ENCODE measurements around the gene KRTAP2-3. TPM values are rescaled to one million over a fixed set of nuclear protein-coding genes. Genes with fewer than 3 reads are reported as not detected.

Gene KRTAP2-3
- total and polyA plus RNA-seq, 2 of the 4 experiments (the other 2 are of a cell fraction), result 1.4 to 35.2 TPM

DNA sequence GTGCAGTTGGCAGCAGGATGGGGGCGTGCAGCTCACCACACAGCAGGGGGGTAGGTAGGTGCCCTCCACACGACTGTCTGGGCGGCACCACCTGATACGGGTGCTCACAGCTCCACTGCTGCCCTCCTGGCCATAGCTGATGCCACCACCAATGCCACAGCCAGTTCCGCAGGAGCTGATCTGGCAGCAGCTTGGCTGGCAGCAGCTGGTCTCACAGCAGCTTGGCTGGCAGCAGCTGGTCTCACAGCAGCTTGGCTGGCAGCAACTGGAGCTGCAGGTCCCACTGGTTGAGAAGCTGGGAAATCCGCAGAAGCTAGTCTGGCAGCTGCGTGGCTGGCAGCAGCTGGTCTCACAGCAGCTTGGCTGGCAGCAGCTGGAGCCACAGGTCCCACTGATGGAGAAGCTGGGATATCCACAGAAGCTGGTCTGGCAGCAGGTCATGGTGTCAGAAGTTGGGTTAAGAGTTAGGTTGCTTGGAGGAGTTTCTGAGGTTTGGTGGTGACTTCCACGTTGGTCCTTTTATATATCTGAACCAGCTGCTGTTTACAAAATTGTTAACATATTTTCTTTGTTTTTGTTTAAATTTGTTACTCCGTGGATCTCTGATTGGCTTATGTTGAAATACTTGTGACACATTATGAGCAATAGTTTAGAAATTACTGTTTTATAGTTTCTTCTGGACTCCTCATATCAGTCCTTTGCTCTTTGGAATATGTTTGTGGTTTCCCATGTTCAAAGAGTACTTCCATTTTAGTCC, 33.0 kb downstream of the KRTAP2-3 start, which contains the start of gene KRTAP1-5:
Gene KRTAP1-5 (minus strand): TSS at position 494 of the 757 bp plus-strand sequence. CDS start 53 bp downstream, at position 441.
- H2BK120ac ChIP-seq (ENCODE audit: low read depth, low read length), result peak within 1 kb of the TSS; percentile 60
- H3K56ac ChIP-seq (ENCODE audit: extremely low read depth, insufficient read depth, low read length), result no peak within 1 kb of the TSS
- peak within 1 kb of the TSS; percentile 89 for H4K91ac ChIP-seq (ENCODE audit: insufficient read depth, low read depth, low read length)
- no peak within 1 kb of the TSS for H3K4me3 ChIP-seq (ENCODE audit: insufficient read depth, low read depth, low read length)
- no peak within 1 kb of the TSS for H3K23ac ChIP-seq (ENCODE audit: low read depth, low read length)
- no peaks in the 10 kb centered on the region for H3K9me3 ChIP-seq (ENCODE audit: control insufficient read depth, insufficient read depth, low read length)
- no peaks in the 10 kb centered on the region for H3K79me1 ChIP-seq (ENCODE audit: low read depth in 1 of 2, low read length in 2 of 2)
- peak within 1 kb of the TSS; percentile 73 for H3K14ac ChIP-seq (replicated peaks; ENCODE audit: low read depth, low read length)
- peak within 1 kb of the TSS; percentile 93; the same call in 2 of the 3 replicates for H2BK15ac ChIP-seq (ENCODE audit: low read depth, low read length)
- H3K27me3 ChIP-seq (ENCODE audit: control insufficient read depth, insufficient read depth, low read length), result no peaks in the 10 kb centered on the region
- in situ Hi-C loops (cut with MboI; ENCODE audit: low sequenced_read_pairs) (no loop called here), intact Hi-C loops (cut with micrococcal nuclease) (no loop called here), dilution Hi-C loops (cut with HindIII; ENCODE audit: low sequenced_read_pairs, unreplicated experiment) (no loop called here)
- peak within 1 kb of the TSS in 1 of 2 experiments; percentile 74; a peak in 2 of 4 replicates for H4K8ac ChIP-seq (ENCODE audit: low read depth in 2 of 2, low read length in 2 of 2)
- 100% methylated on average over 2 of the region's 9 CpGs; no CpG with 5 or more reads in 1 of the 2 experiments for WGBS, 2 experiments (ENCODE audit: extremely low coverage in 2 of 2, insufficient read length in 1 of 2)
- H3K27ac ChIP-seq (ENCODE audit: insufficient read depth, low read length), result peak within 1 kb of the TSS; percentile 47
- H2AK5ac ChIP-seq (ENCODE audit: low read depth, low read length), result peak within 1 kb of the TSS; percentile 88
- ATAC-seq (ENCODE audit: low read depth) (peak; percentile 93), DNase-seq (peak; percentile 91)
- peak within 1 kb of the TSS; percentile 90 for H2BK5ac ChIP-seq (ENCODE audit: low read depth, low read length, poor library complexity, severe bottlenecking)
- H2AFZ ChIP-seq (replicated peaks; ENCODE audit: low read length, poor library complexity), result peak within 1 kb of the TSS; percentile 40
- H3K9ac ChIP-seq (ENCODE audit: low read depth, low read length), result no peak within 1 kb of the TSS
- H3K36me3 ChIP-seq (ENCODE audit: control insufficient read depth, insufficient read depth, low read length), result no peaks in the 10 kb centered on the region
- H2AK9ac ChIP-seq (replicated peaks; ENCODE audit: low read depth, low read length, poor library complexity), result peak within 1 kb of the TSS; percentile 33
- TSS peak; percentile 94 for BruUV-seq (replicated peaks)
- peak within 1 kb of the TSS; percentile 56; the same call in 1 of the 2 replicates for H4K5ac ChIP-seq (ENCODE audit: low read depth, low read length)
- peak within 1 kb of the TSS; percentile 75 for H3K4ac ChIP-seq (ENCODE audit: low read depth, low read length)
- peak within 1 kb of the TSS; percentile 91 for H3K18ac ChIP-seq (ENCODE audit: low read depth, low read length)
- TF ChIP-seq ELK1 (IDR thresholded peaks at IDR 0.05; ENCODE audit: borderline replicate concordance, low read depth, low read length) (no peak), SMC3 (IDR thresholded peaks at IDR 0.05; ENCODE audit: low read depth, low read length) (no peak), RFX5 (IDR thresholded peaks at IDR 0.05; ENCODE audit: low read depth, low read length) (no peak), NFE2L2 (IDR thresholded peaks at IDR 0.05; ENCODE audit: low read depth, low read length) (no peak), BHLHE40 (IDR thresholded peaks at IDR 0.05; ENCODE audit: low read depth, low read length) (peak; percentile 4; the same call in 1 of the 2 replicates), USF2 (IDR thresholded peaks at IDR 0.05; ENCODE audit: low read depth, low read length) (no peak), CHD1 (IDR thresholded peaks at IDR 0.05; ENCODE audit: low read depth, low read length) (no peak), RAD21 (IDR thresholded peaks at IDR 0.05; ENCODE audit: low read length) (no peak), MXI1 (IDR thresholded peaks at IDR 0.05; ENCODE audit: borderline replicate concordance, low read depth, low read length) (no peak), RCOR1 (IDR thresholded peaks at IDR 0.05; ENCODE audit: insufficient replicate concordance, low read length) (peak; percentile 28), FOS (IDR thresholded peaks at IDR 0.05; ENCODE audit: low read depth, low read length) (0 out of 2 replicates have a peak, but pooled peaks have one; percentile 28), CEBPB (IDR thresholded peaks at IDR 0.05; ENCODE audit: low read depth, low read length) (peak; percentile 93)
- H4K20me1 ChIP-seq (ENCODE audit: insufficient read depth, low read length), result no peaks in the 10 kb centered on the region
- H3K4me2 ChIP-seq (ENCODE audit: low read depth, low read length), result peak within 1 kb of the TSS; percentile 29
- ChIA-PET POLR2A (ENCODE audit: unreplicated experiment) (interaction anchor here (0.6 to 1.2 kb wide), 3 partner anchors 12 to 1074 kb away, joined by 3 to 8 read pairs (median 3); no protein-coding TSS in a partner anchor), CTCF (no interaction called here)
- peak within 1 kb of the TSS; percentile 57; the same call in 1 of the 2 replicates for H2BK20ac ChIP-seq (ENCODE audit: low read depth, low read length)
- peaks cover 13% of the 10 kb centered on the region for H3K4me1 ChIP-seq (ENCODE audit: control insufficient read depth, insufficient read depth, low read length)
- H3K9me1 ChIP-seq (ENCODE audit: insufficient read depth, low read length), result peaks cover 7% of the 10 kb centered on the region
